GM12878 (cell line): ENCODE results near the gene TAS2R9.

Experiments used
- EED ChIP-seq: sonication (generic); IDR thresholded peaks from 2 replicates; pipeline ENCODE4 v1.6.1; 2016; ENCODE audit warnings: antibody characterized with exemption, low read depth
- EP300 ChIP-seq, 2 experiments: fragments of 150-350 bp in 1 of 2; IDR thresholded peaks; 2 replicates each; pipeline ENCODE4 v1.6.1; 2011 to 2012; ENCODE audit warnings: low read depth in 2 of 2, low read length in 2 of 2, borderline replicate concordance in 1 of 2, improper control_type of control experiment in 1 of 2, inconsistent platforms in 1 of 2; ENCODE audit not compliant: control insufficient read depth in 1 of 2
- POLR2A ChIP-seq: IDR thresholded peaks from 2 replicates; pipeline ENCODE4 v1.6.1; 2011; ENCODE audit warnings: low read depth, mild to moderate bottlenecking, low read length
- TAF1 ChIP-seq: IDR thresholded peaks from 2 replicates; pipeline ENCODE4 v1.6.1; 2011; ENCODE audit warnings: mild to moderate bottlenecking, low read depth, low read length, borderline replicate concordance
- TCF7 ChIP-seq: IDR thresholded peaks from 2 replicates; pipeline ENCODE4 v1.6.1; 2014; ENCODE audit warnings: antibody characterized with exemption, borderline replicate concordance
- TF ChIP-seq, protein P1 (sequence below): IDR thresholded peaks from 2 replicates; pipeline ENCODE4 v1.6.1; 2011; ENCODE audit warnings: borderline replicate concordance, low read depth, mild to moderate bottlenecking, moderate library complexity, mixed read lengths, low read length; ENCODE audit not compliant: insufficient read depth; ENCODE audit errors: extremely low read length
- TF ChIP-seq, protein P2 (sequence below), 3 experiments: IDR thresholded peaks in 2 of 3; conservative IDR thresholded peaks in 1 of 3; 2 replicates each; pipeline ENCODE4 v1.5.1; 2011; ENCODE audit warnings: low read depth in 3 of 3, low read length in 3 of 3, mild to moderate bottlenecking in 3 of 3, control low read depth in 2 of 3, moderate library complexity in 2 of 3, inconsistent platforms in 1 of 3, mixed read lengths in 1 of 3; ENCODE audit not compliant: control insufficient read depth in 2 of 3, insufficient read depth in 1 of 3; ENCODE audit errors: extremely low read depth in 1 of 3
- TF ChIP-seq, protein P3 (sequence below): fragments of 450-650 bp; IDR thresholded peaks from 2 replicates; pipeline ENCODE4 v1.6.1; 2017; ENCODE audit warnings: low read depth, mild to moderate bottlenecking, moderate library complexity
- TF ChIP-seq, protein P4 (sequence below): IDR thresholded peaks from 2 replicates; pipeline ENCODE4 v1.6.1; 2012; ENCODE audit warnings: low read depth, low read length, improper control_type of control experiment

DNA sequence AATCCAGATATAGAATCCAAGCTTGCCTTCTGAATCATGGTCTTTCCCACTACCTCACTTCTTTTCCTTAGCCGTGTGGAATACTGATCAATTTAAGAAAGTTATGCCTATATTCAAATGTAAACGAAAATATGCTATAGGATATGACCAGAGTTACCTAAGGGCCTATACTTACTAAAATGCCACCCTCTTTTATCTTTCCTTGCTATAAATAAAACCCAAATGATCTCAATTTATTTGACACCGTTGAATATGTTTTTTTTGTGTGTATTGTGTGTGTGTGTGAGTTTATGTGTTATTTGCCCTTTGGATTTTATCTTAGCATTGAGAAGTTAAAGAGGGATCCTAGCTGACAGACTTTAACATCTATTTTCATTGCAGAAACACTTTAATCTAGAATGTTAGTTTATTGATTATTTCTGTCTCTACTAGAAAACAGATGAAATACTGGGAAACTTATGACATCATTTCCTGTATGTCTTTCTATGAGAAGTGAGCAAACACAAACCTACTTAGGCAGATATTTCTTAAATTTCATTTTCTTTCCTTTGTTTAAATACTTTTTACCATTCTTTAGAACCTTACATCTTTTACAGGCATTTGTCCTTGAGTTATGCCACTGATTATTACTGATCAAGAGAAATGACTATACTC is 2.0 kb upstream of the TAS2R9 start:
- TF ChIP-seq TCF7 = no peak
- no peak for TF ChIP-seq POLR2A
- TF ChIP-seq, protein P1, sequence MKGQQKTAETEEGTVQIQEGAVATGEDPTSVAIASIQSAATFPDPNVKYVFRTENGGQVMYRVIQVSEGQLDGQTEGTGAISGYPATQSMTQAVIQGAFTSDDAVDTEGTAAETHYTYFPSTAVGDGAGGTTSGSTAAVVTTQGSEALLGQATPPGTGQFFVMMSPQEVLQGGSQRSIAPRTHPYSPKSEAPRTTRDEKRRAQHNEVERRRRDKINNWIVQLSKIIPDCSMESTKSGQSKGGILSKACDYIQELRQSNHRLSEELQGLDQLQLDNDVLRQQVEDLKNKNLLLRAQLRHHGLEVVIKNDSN = no peak
- TF ChIP-seq, protein P2, sequence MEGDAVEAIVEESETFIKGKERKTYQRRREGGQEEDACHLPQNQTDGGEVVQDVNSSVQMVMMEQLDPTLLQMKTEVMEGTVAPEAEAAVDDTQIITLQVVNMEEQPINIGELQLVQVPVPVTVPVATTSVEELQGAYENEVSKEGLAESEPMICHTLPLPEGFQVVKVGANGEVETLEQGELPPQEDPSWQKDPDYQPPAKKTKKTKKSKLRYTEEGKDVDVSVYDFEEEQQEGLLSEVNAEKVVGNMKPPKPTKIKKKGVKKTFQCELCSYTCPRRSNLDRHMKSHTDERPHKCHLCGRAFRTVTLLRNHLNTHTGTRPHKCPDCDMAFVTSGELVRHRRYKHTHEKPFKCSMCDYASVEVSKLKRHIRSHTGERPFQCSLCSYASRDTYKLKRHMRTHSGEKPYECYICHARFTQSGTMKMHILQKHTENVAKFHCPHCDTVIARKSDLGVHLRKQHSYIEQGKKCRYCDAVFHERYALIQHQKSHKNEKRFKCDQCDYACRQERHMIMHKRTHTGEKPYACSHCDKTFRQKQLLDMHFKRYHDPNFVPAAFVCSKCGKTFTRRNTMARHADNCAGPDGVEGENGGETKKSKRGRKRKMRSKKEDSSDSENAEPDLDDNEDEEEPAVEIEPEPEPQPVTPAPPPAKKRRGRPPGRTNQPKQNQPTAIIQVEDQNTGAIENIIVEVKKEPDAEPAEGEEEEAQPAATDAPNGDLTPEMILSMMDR (IDR thresholded peaks at IDR 0.05 in 2 of 3, conservative IDR thresholded peaks at IDR 0.05 in 1 of 3; ENCODE audit: control insufficient read depth in 2 of 3, extremely low read depth in 1 of 3, insufficient read depth in 1 of 3, low read depth in 3 of 3, low read length in 3 of 3) = no peak
- no peak for TF ChIP-seq EP300 (IDR thresholded peaks at IDR 0.05; ENCODE audit: borderline replicate concordance in 1 of 2, control insufficient read depth in 1 of 2, low read depth in 2 of 2, low read length in 2 of 2)
- TF ChIP-seq TAF1 = no peak
- TF ChIP-seq, protein P3, sequence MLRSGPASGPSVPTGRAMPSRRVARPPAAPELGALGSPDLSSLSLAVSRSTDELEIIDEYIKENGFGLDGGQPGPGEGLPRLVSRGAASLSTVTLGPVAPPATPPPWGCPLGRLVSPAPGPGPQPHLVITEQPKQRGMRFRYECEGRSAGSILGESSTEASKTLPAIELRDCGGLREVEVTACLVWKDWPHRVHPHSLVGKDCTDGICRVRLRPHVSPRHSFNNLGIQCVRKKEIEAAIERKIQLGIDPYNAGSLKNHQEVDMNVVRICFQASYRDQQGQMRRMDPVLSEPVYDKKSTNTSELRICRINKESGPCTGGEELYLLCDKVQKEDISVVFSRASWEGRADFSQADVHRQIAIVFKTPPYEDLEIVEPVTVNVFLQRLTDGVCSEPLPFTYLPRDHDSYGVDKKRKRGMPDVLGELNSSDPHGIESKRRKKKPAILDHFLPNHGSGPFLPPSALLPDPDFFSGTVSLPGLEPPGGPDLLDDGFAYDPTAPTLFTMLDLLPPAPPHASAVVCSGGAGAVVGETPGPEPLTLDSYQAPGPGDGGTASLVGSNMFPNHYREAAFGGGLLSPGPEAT = no peak
- no peak for TF ChIP-seq EED
- TF ChIP-seq, protein P4, sequence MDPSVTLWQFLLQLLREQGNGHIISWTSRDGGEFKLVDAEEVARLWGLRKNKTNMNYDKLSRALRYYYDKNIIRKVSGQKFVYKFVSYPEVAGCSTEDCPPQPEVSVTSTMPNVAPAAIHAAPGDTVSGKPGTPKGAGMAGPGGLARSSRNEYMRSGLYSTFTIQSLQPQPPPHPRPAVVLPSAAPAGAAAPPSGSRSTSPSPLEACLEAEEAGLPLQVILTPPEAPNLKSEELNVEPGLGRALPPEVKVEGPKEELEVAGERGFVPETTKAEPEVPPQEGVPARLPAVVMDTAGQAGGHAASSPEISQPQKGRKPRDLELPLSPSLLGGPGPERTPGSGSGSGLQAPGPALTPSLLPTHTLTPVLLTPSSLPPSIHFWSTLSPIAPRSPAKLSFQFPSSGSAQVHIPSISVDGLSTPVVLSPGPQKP = no peak
